Stimulated activated CD4-positive, alpha-beta T cell treated with anti-CD3 and anti-CD28 coated beads, TNF-alpha, amount 100 ng/mL, for 24 hours (primary cell): ENCODE measurements around the gene KRT76.

Experiments
- DNase-seq, 3 experiments: peaks; one replicate each; pipeline ENCODE4 v3.0.0-alpha.2; 2020; ENCODE audit warnings: low read depth in 3 of 3

The KRT76 gene

DNA sequence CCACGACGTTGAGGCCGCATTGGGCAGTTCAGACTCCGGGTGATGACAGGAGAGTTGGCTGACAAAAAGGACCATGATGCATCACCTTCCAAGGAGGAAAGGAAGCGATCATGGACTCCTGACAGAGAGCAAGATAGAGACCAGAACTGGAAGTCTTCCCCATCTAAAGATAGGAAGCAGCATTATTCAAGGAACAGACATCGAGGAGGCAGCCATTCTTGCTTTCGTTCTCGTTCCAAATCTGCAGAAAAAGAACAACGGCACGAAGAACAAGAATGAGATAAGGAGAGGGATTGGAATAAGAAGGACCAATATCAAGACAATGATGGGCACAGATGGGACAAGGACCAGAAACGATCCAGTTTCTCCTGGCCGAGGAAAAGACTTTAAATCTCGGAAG, 46.8 kb downstream of the KRT76 start:
- DNase-seq = no peak

DNA sequence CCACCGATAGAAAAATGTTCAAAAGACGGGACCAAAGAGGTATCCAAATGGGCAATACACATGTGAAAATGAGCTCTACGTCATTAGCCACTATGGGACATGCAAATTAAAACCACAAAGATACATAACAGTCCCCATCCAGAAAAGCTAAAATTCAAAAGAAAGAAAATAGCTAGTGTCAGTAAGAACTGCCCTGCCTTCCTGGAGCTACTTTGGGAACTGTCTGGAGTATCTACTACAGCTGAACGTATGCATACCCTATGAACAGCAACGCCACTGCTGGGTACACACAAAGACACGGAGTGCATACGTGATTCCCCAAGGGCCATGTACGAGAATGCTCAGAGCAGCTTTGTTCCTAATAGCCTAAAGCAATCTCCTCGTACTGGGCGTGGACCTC, 48.0 kb downstream of the KRT76 start:
- DNase-seq = no peak

DNA sequence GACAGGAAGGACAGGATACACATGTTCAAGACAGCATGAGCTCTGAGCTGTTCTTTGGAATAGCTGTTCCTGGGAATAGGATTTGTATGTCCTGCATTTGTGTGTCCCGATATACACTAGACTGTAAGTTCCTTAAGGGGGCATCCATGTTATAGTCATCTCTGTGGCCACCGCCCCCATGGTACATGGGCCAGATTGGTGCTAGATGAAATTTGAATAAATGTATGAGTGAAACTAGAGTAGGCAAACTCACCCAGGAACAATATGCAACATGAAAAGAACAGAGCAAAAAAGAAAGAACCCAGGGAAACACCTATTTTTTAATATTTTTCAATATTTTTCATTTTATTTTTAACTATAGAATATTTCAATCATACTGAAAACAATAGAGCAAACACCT, 48.8 kb downstream of the KRT76 start:
- DNase-seq = no peak

DNA sequence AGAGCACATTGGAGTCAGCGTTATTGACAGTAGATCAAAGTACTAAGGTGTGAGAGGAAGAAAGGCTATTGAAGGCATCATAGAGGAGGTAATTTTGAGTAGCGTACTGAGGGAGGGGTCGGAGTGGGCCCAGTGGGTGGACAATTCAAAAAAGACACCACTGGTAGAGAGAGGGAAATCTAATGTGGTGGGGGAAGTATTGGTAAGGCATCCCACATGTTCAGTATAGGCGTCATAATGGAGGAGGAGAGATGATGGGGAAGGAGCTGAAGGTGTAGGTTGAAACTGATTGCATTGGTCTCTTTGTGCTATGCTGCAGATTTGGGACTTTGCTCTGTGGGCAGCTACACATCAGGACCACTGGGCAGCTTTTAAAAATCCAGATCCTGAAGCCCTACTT, 50.1 kb downstream of the KRT76 start:
- no peak for DNase-seq

GRCh38 chr12:52726451-52726850, 50.7 kb downstream of the KRT76 start:
- DNase-seq = no peak

GRCh38 chr12:52724384-52724783, 52.8 kb downstream of the KRT76 start:
- DNase-seq = no peak

DNA sequence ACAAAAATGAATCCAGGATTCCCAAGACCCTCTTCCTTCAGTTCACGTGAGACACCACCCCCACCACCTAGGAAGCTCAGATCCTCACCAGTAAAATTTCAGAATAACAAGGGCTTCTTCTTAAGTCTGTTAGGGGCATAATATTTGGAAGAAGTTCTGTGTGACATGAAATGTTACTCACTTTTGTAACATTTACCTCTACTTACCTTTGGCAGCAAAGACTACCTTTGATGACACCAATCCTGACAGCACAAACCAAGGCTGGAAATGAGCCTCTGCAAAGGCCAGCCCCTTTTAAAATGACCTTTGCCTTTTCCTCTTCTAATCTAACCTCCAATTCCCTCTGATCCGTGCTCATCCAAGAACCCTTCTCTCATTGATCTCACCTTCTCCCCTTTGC, 54.5 kb downstream of the KRT76 start:
- no peak for DNase-seq

GRCh38 chr12:52721838-52722470, 55.2 kb downstream of the KRT76 start:
- no peak for DNase-seq

DNA sequence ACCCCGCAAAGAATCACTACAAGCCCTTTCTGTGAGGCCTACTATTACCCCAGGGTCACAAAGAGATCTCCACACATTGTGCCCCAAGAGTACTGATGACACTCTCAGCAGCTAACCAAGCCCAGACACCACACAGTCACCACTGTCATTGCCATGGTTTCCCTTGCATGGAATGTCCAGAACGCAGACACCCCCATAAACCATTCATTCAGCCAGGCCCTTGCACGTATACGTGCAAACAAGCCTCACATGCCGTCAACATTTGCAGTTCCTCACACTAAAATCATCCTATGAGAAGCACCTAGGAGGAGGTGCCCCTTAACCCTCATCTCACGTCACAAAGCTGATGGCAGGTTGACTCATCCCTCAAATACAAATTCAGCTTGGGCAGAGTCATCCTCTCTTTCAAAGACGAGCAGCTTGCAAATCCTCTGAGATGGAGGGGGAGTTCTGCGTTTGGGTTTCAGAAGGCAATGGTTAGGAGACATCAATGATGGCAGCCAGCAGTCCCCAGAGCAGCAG, 56.7 kb downstream of the KRT76 start:
- no peak for DNase-seq
